SK-N-SH (cell line): ENCODE data around the gene ZMYND15. TPM values are rescaled to one million over a fixed set of nuclear protein-coding genes. Genes with fewer than 3 reads are reported as not detected.

ENCODE experiments used
- CTCF ChIA-PET: fragments of 300-600, 350-600 bp; formaldehyde crosslinking; extraction: SDS; loops from one replicate; lab custom pipeline; 2021; lab: Yijun Ruan, JAX
- POLR2A ChIA-PET: fragments of 350-600 bp; sonication (Branson Sonifier 250); formaldehyde crosslinking; extraction: SDS; loops from one replicate; lab custom pipeline; 2020; ENCODE audit warnings: antibody characterized with exemption, inconsistent platforms; lab: Yijun Ruan, JAX
- DNase-seq: peaks from one replicate; pipeline ENCODE4 v3.0.0; 2012
- H2AFZ ChIP-seq: fragments of 200-600 bp; sonication (generic); 2 replicates; pipeline ENCODE4 v1.8.1; 2016; ENCODE audit warnings: antibody characterized with exemption, mild to moderate bottlenecking, low read depth
- H3F3A ChIP-seq: fragments of 200-600 bp; sonication (generic); replicated peaks from 2 replicates; pipeline ENCODE3; 2016; ENCODE audit warnings: antibody characterized with exemption, mild to moderate bottlenecking; ENCODE audit not compliant: insufficient read depth
- H3K27ac ChIP-seq, 2 experiments: fragments of 200-500 bp in 1 of 2; fragments of 200-600 bp in 1 of 2; sonication (Bioruptor generic) in 1 of 2; sonication (generic), shearing (Covaris generic) in 1 of 2; 2 replicates each; pipeline versions ENCODE4 v1.5.1 to v1.6.1; 2014 to 2016; ENCODE audit warnings: low read depth in 2 of 2, inconsistent platforms in 1 of 2, low read length in 1 of 2, mild to moderate bottlenecking in 1 of 2, mixed read lengths in 1 of 2
- H3K27me3 ChIP-seq: fragments of 200-600 bp; sonication (generic), shearing (Covaris generic); 2 replicates; pipeline ENCODE4 v1.6.1; 2016; ENCODE audit warnings: mixed run types; ENCODE audit not compliant: insufficient read depth
- H3K36me3 ChIP-seq, 2 experiments: fragments of 200-500 bp in 1 of 2; fragments of 200-600 bp in 1 of 2; sonication (Bioruptor generic) in 1 of 2; sonication (generic) in 1 of 2; replicated peaks in 1 of 2; 2 replicates each; pipeline versions ENCODE3 to v1.5.1; 2014 to 2016; ENCODE audit warnings: low read length in 1 of 2, mild to moderate bottlenecking in 1 of 2; ENCODE audit not compliant: insufficient read depth in 2 of 2, control insufficient read depth in 1 of 2
- H3K4me1 ChIP-seq, 2 experiments: fragments of 200-500 bp in 1 of 2; fragments of 200-600 bp in 1 of 2; sonication (Bioruptor generic) in 1 of 2; sonication (generic), shearing (Covaris generic) in 1 of 2; 2 replicates each; pipeline versions ENCODE4 v1.5.1 to v1.6.1; 2014 to 2016; ENCODE audit warnings: low read depth in 1 of 2, low read length in 1 of 2, mixed run types in 1 of 2; ENCODE audit not compliant: insufficient read depth in 2 of 2, control insufficient read depth in 1 of 2
- H3K4me2 ChIP-seq: fragments of 200-600 bp; sonication (generic), shearing (Covaris generic); 2 replicates; pipeline ENCODE4 v1.6.1; 2017; ENCODE audit warnings: mixed run types
- H3K4me3 ChIP-seq, 2 experiments: fragments of 200-500 bp in 1 of 2; fragments of 200-600 bp in 1 of 2; sonication (Bioruptor generic) in 1 of 2; sonication (generic), shearing (Covaris generic) in 1 of 2; 2 replicates each; pipeline versions ENCODE4 v1.5.1 to v1.8.1; 2014 to 2016; ENCODE audit warnings: low read depth in 2 of 2, inconsistent platforms in 1 of 2, low read length in 1 of 2, mild to moderate bottlenecking in 1 of 2, mixed read lengths in 1 of 2, moderate library complexity in 1 of 2
- H3K79me2 ChIP-seq: fragments of 200-600 bp; sonication (generic); 2 replicates; pipeline ENCODE4 v1.8.1; 2017; ENCODE audit warnings: mild to moderate bottlenecking; ENCODE audit not compliant: insufficient read depth
- H3K9ac ChIP-seq: fragments of 200-600 bp; sonication (generic); 2 replicates; pipeline ENCODE4 v1.6.1; 2017; ENCODE audit warnings: mixed run types
- H3K9me2 ChIP-seq: fragments of 200-600 bp; sonication (generic); 2 replicates; pipeline ENCODE4 v1.6.1; 2017; ENCODE audit warnings: mixed run types
- H3K9me3 ChIP-seq: fragments of 200-600 bp; sonication (generic); 2 replicates; pipeline ENCODE4 v1.6.1; 2017; ENCODE audit warnings: mixed run types, mild to moderate bottlenecking, moderate library complexity
- H4K20me1 ChIP-seq: fragments of 200-600 bp; sonication (generic); 2 replicates; pipeline ENCODE4 v1.6.1; 2017; ENCODE audit warnings: mild to moderate bottlenecking, mixed run types; ENCODE audit not compliant: insufficient read depth
- CHD2 ChIP-seq: fragments of 150-350 bp; IDR thresholded peaks from 2 replicates; pipeline ENCODE4 v1.6.1; 2018; ENCODE audit warnings: low read length; ENCODE audit not compliant: partially characterized antibody
- ELF1 ChIP-seq: IDR thresholded peaks from 2 replicates; pipeline ENCODE4 v1.4.0; 2012
- EZH2phosphoT487 ChIP-seq: fragments of 200-600 bp; sonication (generic); IDR thresholded peaks from 2 replicates; pipeline ENCODE4 v1.6.1; 2017; ENCODE audit warnings: low read depth, mixed run types, mild to moderate bottlenecking, antibody characterized with exemption, moderate library complexity, borderline replicate concordance
- FOSL2 ChIP-seq: IDR thresholded peaks from 2 replicates; pipeline ENCODE4 v1.4.0; 2012; ENCODE audit warnings: low read depth, mild to moderate bottlenecking, moderate library complexity, borderline replicate concordance
- GABPA ChIP-seq: IDR thresholded peaks from 2 replicates; pipeline ENCODE4 v1.4.0; 2012; ENCODE audit warnings: low read depth, mild to moderate bottlenecking
- NFIC ChIP-seq: IDR thresholded peaks from 2 replicates; pipeline ENCODE4 v1.4.0; 2012; ENCODE audit warnings: borderline replicate concordance
- POLR2AphosphoS5 ChIP-seq: IDR thresholded peaks from 2 replicates; pipeline ENCODE4 v1.6.1; 2012; ENCODE audit warnings: low read depth, low read length
- RFX5 ChIP-seq: IDR thresholded peaks from 2 replicates; pipeline ENCODE4 v1.6.1; 2012; ENCODE audit warnings: mild to moderate bottlenecking, improper control_type of control experiment, low read length
- RXRA ChIP-seq: IDR thresholded peaks from 2 replicates; pipeline ENCODE4 v1.4.0; 2012; ENCODE audit warnings: low read depth, mild to moderate bottlenecking, borderline replicate concordance
- SMC3 ChIP-seq: IDR thresholded peaks from 2 replicates; pipeline ENCODE4 v1.6.1; 2012; ENCODE audit warnings: low read depth, low read length, improper control_type of control experiment
- TCF12 ChIP-seq: IDR thresholded peaks from 2 replicates; pipeline ENCODE4 v1.4.0; 2012
- TEAD4 ChIP-seq: IDR thresholded peaks from 2 replicates; pipeline ENCODE4 v1.4.0; 2012; ENCODE audit warnings: mild to moderate bottlenecking, borderline replicate concordance; ENCODE audit not compliant: insufficient read depth
- YY1 ChIP-seq: IDR thresholded peaks from 2 replicates; pipeline ENCODE4 v1.4.0; 2012; ENCODE audit warnings: low read depth, mild to moderate bottlenecking
- WGBS: methylation state at CpG from one replicate; pipeline ENCODE4 v1.1.6; 2017; ENCODE audit warnings: low lambda C conversion rate; 5-methylcytosine and 5-hydroxymethylcytosine counted together
- polyA plus RNA-seq, 3 experiments: library from polyadenylated mRNA; depleted of rRNA; stranded (reverse); fragments of >200 nt; gene quantifications; 2 replicates each; pipeline ENCODE4 v1.2.3, GENCODE V29; 2012
- TF ChIP-seq, protein P1 (sequence below): IDR thresholded peaks from 2 replicates; pipeline ENCODE4 v1.4.0; 2012; ENCODE audit warnings: low read depth, borderline replicate concordance
- TF ChIP-seq, protein P2 (sequence below): IDR thresholded peaks from 2 replicates; pipeline ENCODE4; 2012
- TF ChIP-seq, protein P3 (sequence below): IDR thresholded peaks from 2 replicates; pipeline ENCODE4 v1.6.1; 2012; ENCODE audit warnings: mild to moderate bottlenecking, low read depth, low read length, moderate library complexity
- TF ChIP-seq, protein P4 (sequence below): IDR thresholded peaks from 2 replicates; pipeline ENCODE4 v1.4.0; 2012; ENCODE audit warnings: low read depth
- TF ChIP-seq, protein P5 (sequence below): fragments of 150-350 bp; IDR thresholded peaks from 2 replicates; pipeline ENCODE4 v1.6.1; 2017; ENCODE audit warnings: antibody characterized with exemption, low read length, low read depth, borderline replicate concordance

ZMYND15 gene
- polyA plus RNA-seq, 1 of the 3 experiments (the other 2 are of a cell fraction), result 0.08 TPM

DNA sequence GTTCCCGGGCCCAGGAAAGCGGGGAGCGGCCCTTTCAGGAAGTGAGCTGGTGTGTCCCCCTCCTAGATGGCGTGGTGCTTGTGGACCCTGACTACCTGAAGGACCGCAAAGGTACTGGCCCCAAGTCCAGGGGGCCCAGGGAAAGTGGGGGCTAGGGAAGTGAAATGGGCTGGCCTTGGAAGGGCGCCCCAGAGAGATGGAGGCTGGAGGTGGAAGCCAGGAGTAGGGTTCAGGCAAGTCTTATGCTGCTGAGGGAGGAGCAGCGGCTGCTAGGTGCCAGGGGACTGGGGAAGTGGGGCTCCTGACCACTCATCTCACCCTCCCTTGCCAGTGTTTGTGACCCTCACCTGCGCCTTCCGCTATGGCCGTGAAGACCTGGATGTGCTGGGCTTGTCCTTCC is 23.6 kb upstream of the ZMYND15 start:
- Histone ChIP-seq H3K4me3 (no peak overlapping the region), H3K4me1 (peaks cover 0 to 12% of the 10 kb centered on the region in 2 experiments; a peak in 1 of 4 replicates), H3K9me3 (no peaks in the 10 kb centered on the region), H2AFZ (no peak overlapping the region)
- TF ChIP-seq NFIC, result no peak
- TF ChIP-seq TEAD4, result no peak
- TF ChIP-seq, protein P1, sequence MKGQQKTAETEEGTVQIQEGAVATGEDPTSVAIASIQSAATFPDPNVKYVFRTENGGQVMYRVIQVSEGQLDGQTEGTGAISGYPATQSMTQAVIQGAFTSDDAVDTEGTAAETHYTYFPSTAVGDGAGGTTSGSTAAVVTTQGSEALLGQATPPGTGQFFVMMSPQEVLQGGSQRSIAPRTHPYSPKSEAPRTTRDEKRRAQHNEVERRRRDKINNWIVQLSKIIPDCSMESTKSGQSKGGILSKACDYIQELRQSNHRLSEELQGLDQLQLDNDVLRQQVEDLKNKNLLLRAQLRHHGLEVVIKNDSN, result no peak
- no peak for TF ChIP-seq ELF1
- TF ChIP-seq, protein P2, sequence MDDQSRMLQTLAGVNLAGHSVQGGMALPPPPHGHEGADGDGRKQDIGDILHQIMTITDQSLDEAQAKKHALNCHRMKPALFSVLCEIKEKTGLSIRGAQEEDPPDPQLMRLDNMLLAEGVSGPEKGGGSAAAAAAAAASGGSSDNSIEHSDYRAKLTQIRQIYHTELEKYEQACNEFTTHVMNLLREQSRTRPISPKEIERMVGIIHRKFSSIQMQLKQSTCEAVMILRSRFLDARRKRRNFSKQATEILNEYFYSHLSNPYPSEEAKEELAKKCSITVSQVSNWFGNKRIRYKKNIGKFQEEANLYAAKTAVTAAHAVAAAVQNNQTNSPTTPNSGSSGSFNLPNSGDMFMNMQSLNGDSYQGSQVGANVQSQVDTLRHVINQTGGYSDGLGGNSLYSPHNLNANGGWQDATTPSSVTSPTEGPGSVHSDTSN, result no peak
- TF ChIP-seq GABPA, result no peak
- no peak for TF ChIP-seq TCF12
- TF ChIP-seq RXRA, result no peak
- TF ChIP-seq FOSL2, result no peak
- TF ChIP-seq, protein P3, sequence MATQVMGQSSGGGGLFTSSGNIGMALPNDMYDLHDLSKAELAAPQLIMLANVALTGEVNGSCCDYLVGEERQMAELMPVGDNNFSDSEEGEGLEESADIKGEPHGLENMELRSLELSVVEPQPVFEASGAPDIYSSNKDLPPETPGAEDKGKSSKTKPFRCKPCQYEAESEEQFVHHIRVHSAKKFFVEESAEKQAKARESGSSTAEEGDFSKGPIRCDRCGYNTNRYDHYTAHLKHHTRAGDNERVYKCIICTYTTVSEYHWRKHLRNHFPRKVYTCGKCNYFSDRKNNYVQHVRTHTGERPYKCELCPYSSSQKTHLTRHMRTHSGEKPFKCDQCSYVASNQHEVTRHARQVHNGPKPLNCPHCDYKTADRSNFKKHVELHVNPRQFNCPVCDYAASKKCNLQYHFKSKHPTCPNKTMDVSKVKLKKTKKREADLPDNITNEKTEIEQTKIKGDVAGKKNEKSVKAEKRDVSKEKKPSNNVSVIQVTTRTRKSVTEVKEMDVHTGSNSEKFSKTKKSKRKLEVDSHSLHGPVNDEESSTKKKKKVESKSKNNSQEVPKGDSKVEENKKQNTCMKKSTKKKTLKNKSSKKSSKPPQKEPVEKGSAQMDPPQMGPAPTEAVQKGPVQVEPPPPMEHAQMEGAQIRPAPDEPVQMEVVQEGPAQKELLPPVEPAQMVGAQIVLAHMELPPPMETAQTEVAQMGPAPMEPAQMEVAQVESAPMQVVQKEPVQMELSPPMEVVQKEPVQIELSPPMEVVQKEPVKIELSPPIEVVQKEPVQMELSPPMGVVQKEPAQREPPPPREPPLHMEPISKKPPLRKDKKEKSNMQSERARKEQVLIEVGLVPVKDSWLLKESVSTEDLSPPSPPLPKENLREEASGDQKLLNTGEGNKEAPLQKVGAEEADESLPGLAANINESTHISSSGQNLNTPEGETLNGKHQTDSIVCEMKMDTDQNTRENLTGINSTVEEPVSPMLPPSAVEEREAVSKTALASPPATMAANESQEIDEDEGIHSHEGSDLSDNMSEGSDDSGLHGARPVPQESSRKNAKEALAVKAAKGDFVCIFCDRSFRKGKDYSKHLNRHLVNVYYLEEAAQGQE, result no peak
- TF ChIP-seq POLR2AphosphoS5, result no peak
- TF ChIP-seq, protein P4, sequence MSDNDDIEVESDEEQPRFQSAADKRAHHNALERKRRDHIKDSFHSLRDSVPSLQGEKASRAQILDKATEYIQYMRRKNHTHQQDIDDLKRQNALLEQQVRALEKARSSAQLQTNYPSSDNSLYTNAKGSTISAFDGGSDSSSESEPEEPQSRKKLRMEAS, result no peak
- TF ChIP-seq SMC3, result no peak
- no peak for TF ChIP-seq EZH2phosphoT487
- TF ChIP-seq CHD2, result no peak
- no peak for TF ChIP-seq YY1
- TF ChIP-seq RFX5, result no peak
- TF ChIP-seq, protein P5, sequence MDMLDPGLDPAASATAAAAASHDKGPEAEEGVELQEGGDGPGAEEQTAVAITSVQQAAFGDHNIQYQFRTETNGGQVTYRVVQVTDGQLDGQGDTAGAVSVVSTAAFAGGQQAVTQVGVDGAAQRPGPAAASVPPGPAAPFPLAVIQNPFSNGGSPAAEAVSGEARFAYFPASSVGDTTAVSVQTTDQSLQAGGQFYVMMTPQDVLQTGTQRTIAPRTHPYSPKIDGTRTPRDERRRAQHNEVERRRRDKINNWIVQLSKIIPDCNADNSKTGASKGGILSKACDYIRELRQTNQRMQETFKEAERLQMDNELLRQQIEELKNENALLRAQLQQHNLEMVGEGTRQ, result no peak
- TF ChIP-seq, all 33 proteins: peak for 0
- no peaks in the 10 kb centered on the region for H4K20me1 ChIP-seq
- H3K79me2 ChIP-seq, result peaks cover 2% of the 10 kb centered on the region; the same call in 1 of the 2 replicates
- no peak for DNase-seq
- H3K9me2 ChIP-seq, result no peaks in the 10 kb centered on the region
- peaks cover under 1% of the 10 kb centered on the region for H3F3A ChIP-seq
- no peaks in the 10 kb centered on the region for H3K27me3 ChIP-seq
- ChIA-PET CTCF (no interaction called here), POLR2A (no interaction called here)
- WGBS, result 95% methylated on average over 10 of the region's 10 CpGs
- peaks cover 0 to 4% of the 10 kb centered on the region in 2 experiments for H3K36me3 ChIP-seq
- H3K4me2 ChIP-seq, result no peak overlapping the region
- no peak overlapping the region for H3K9ac ChIP-seq
- no peak overlapping the region for H3K27ac ChIP-seq
